GM06990 (cell line): ENCODE data around the gene THADA.
A peak's percentile ranks its signal among the peaks of the same experiment; 100 is the strongest.

ENCODE experiments used
- DNase-seq: peaks from one replicate; pipeline ENCODE4 v3.0.0-alpha.2; 2011; ENCODE audit not compliant: insufficient read length; ENCODE audit errors: extremely low read depth
- H3K27me3 ChIP-seq: replicated peaks from 2 replicates; pipeline ENCODE4 v1.6.0; 2011; ENCODE audit warnings: low read length; ENCODE audit not compliant: control insufficient read depth, insufficient read depth
- H3K36me3 ChIP-seq: 2 replicates; pipeline ENCODE4 v1.5.1; 2011; ENCODE audit warnings: low read length; ENCODE audit not compliant: control insufficient read depth, insufficient read depth
- H3K4me3 ChIP-seq: replicated peaks from 2 replicates; pipeline ENCODE4 v1.5.1; 2011; ENCODE audit warnings: low read depth, mild to moderate bottlenecking, control low read depth, low read length
- TF ChIP-seq, protein P1 (sequence below): IDR thresholded peaks from 2 replicates; pipeline ENCODE4 v1.5.1; 2011; ENCODE audit warnings: low read length, control low read depth, mild to moderate bottlenecking, inconsistent platforms; ENCODE audit not compliant: insufficient read depth, poor library complexity, severe bottlenecking

THADA gene

GRCh38 chr2:43462866-43463641, 132.8 kb downstream of the THADA start:
- TF ChIP-seq, protein P1, sequence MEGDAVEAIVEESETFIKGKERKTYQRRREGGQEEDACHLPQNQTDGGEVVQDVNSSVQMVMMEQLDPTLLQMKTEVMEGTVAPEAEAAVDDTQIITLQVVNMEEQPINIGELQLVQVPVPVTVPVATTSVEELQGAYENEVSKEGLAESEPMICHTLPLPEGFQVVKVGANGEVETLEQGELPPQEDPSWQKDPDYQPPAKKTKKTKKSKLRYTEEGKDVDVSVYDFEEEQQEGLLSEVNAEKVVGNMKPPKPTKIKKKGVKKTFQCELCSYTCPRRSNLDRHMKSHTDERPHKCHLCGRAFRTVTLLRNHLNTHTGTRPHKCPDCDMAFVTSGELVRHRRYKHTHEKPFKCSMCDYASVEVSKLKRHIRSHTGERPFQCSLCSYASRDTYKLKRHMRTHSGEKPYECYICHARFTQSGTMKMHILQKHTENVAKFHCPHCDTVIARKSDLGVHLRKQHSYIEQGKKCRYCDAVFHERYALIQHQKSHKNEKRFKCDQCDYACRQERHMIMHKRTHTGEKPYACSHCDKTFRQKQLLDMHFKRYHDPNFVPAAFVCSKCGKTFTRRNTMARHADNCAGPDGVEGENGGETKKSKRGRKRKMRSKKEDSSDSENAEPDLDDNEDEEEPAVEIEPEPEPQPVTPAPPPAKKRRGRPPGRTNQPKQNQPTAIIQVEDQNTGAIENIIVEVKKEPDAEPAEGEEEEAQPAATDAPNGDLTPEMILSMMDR: no peak
- no peak for DNase-seq
- no peak overlapping the region for H3K4me3 ChIP-seq

GRCh38 chr2:43461453-43462073, 134.3 kb downstream of the THADA start:
- TF ChIP-seq, protein P1: no peak
- H3K4me3 ChIP-seq: no peak overlapping the region
- H3K36me3 ChIP-seq: no peaks in the 10 kb centered on the region
- peak; percentile 43 for DNase-seq
- no peaks in the 10 kb centered on the region for H3K27me3 ChIP-seq

More at GRCh38 chr2:43462866-43463641, 132.8 kb downstream of the THADA start:
- no peaks in the 10 kb centered on the region for H3K36me3 ChIP-seq
- no peaks in the 10 kb centered on the region for H3K27me3 ChIP-seq

GRCh38 chr2:43460611-43461365, 135.1 kb downstream of the THADA start:
- TF ChIP-seq, protein P1: no peak
- no peaks in the 10 kb centered on the region for H3K27me3 ChIP-seq
- H3K4me3 ChIP-seq: no peak overlapping the region
- H3K36me3 ChIP-seq: no peaks in the 10 kb centered on the region
- no peak for DNase-seq

DNA sequence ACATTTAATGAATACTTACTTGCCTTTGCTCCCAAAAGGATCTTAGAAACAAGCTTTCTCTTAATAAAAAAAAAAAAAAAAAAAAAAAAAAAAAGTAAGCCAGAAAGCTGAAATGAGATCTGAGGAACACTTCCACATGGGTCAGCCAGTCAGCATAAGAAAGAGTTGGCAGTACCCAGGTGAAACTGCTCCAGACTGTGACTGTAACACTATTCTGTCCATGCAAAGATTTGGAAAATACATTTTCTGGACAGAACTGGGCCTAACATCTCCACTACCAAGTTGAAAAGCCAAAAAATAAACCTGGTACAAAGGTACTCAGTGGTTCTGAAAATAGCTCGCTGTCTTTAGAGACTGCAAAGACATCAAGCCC, 135.7 kb downstream of the THADA start:
- no peak for DNase-seq
- Histone ChIP-seq H3K27me3 (no peaks in the 10 kb centered on the region), H3K36me3 (no peaks in the 10 kb centered on the region), H3K4me3 (no peak overlapping the region)
- TF ChIP-seq, protein P1: no peak

DNA sequence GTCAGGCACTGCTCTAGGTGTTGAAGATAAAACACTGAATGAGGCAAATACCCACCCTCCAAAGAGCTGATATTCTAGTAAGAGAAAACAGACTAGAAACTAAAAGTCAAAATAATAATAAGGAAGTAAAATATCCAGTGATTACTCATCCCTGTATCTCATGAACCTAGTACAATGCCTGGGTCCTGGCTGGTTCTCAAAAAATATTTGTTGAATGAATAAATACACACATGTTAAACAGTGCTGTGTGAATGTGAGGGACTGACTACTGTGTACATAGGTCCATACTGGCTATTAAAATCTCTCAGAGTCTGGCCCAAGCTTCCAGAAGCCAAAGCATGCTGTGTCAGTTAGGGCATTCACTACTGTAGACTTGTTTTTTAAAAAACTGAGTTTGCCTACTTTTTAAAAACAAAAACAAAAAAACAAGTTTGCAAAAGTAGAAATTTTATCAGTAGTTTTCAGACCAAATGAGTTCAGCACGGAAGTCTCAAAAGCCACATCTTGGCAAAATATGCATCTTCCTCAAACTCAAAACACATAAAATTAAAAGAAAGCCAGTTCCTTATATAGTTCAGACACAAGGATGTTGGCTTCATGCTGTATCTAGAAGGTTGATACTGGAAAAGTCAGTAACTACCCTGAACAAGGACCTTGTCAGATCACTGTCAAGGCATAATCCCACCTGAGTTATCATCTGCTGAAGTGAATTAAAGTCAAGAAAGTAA, 136.2 kb downstream of the THADA start:
- H3K36me3 ChIP-seq: no peaks in the 10 kb centered on the region
- no peak overlapping the region for H3K4me3 ChIP-seq
- TF ChIP-seq, protein P1: no peak
- no peaks in the 10 kb centered on the region for H3K27me3 ChIP-seq
- DNase-seq: no peak
